Aorta (tissue), 5 donors: Measurements from ENCODE around the gene ATP9B. TPM values are rescaled to one million over a fixed set of nuclear protein-coding genes. Genes with fewer than 3 reads are reported as not detected.

Source experiments
- ATAC-seq: fragments of 200-7000 bp; cut with Tn5 transposase; one replicate; pipeline ENCODE4 v1.9.1; 2022; ENCODE audit warnings: moderate library complexity; ENCODE audit not compliant: low FRiP score
- DNase-seq, 2 donors: peaks; one replicate each; pipeline ENCODE4 v3.0.0-alpha.2; 2020
- H3K27ac ChIP-seq, 2 donors: one replicate each; pipeline ENCODE4 v1.5.1; 2013; ENCODE audit warnings: low read length in 2 of 2, mild to moderate bottlenecking in 2 of 2, moderate library complexity in 2 of 2, control low read depth in 1 of 2, inconsistent platforms in 1 of 2, low read depth in 1 of 2
- H3K27me3 ChIP-seq, 2 donors: one replicate each; pipeline ENCODE4 v1.6.1; 2013; ENCODE audit warnings: control low read depth in 1 of 2, low read length in 1 of 2, mild to moderate bottlenecking in 1 of 2, moderate library complexity in 1 of 2; ENCODE audit not compliant: insufficient read depth in 2 of 2, control insufficient read depth in 1 of 2
- H3K36me3 ChIP-seq, 2 donors: one replicate each; pipeline ENCODE4 v1.6.1; 2013; ENCODE audit warnings: control low read depth in 1 of 2, low read length in 1 of 2, mild to moderate bottlenecking in 1 of 2; ENCODE audit not compliant: insufficient read depth in 2 of 2, control insufficient read depth in 1 of 2
- H3K4me1 ChIP-seq, 2 donors: one replicate each; pipeline ENCODE4 v1.6.1; 2013; ENCODE audit warnings: low read length in 2 of 2, control low read depth in 1 of 2, mild to moderate bottlenecking in 1 of 2, moderate library complexity in 1 of 2; ENCODE audit not compliant: insufficient read depth in 2 of 2, control insufficient read depth in 1 of 2
- H3K4me3 ChIP-seq, 2 donors: one replicate each; pipeline ENCODE4 v1.5.1; 2013; ENCODE audit warnings: low read length in 2 of 2, control low read depth in 1 of 2, mild to moderate bottlenecking in 1 of 2
- H3K9me3 ChIP-seq: one replicate; pipeline ENCODE4 v1.6.1; 2013; ENCODE audit warnings: mild to moderate bottlenecking, low read length; ENCODE audit not compliant: control insufficient read depth
- WGBS, 2 donors: extraction: QIAGEN DNeasy Blood & Tissue Kit; methylation state at CpG; one replicate each; pipeline ENCODE4 v1.1.7; 2013; 5-methylcytosine and 5-hydroxymethylcytosine counted together
- intact Hi-C, 2 donors: fragments of 100-400 bp; cut with DNase I; formaldehyde crosslinking; loops; one replicate each; pipeline versions ENCODE4 v1.14.2 to v1.15.0; 2022
- polyA plus RNA-seq, 2 donors: library from polyadenylated mRNA; stranded (reverse); fragments of 200-250 nt; gene quantifications; one replicate each; pipeline ENCODE4 v1.2.3, GENCODE V29; 2013
- total RNA-seq, 2 donors: library from RNA; stranded (reverse); fragmentation: NEBNext Ultra II Directional; extraction: Animal tissue kit (Norgen Biotek cat#: 25700); gene quantifications; one replicate each; pipeline ENCODE4 v1.2.1, GENCODE V29; 2021
- donor health status: healthy with polysubstance abuse.
- donor health status: Bipolar disorder and iron deficiency.
- donor health status: DM: no; HTN: no; CAD: no.
- donor health status: DM: no; HTN: no; CAD: no.
- donor health status: DM: yes; HTN: yes; CAD: no.

The ATP9B gene
- total and polyA plus RNA-seq, 4 donors = 2.3 to 55.3 (median 30.5) TPM

GRCh38 chr18:79092874-79093273, 23.7 kb downstream of the ATP9B start:
- ATAC-seq = no peak
- Histone ChIP-seq H3K27me3 (no peaks in the 10 kb centered on the region), H3K4me1 (peaks cover 0 to 2% of the 10 kb centered on the region in 2 donors), H3K36me3 (no peaks in the 10 kb centered on the region), H3K4me3 (no peak overlapping the region), H3K27ac (no peak overlapping the region), H3K9me3 (no peaks in the 10 kb centered on the region)
- no peak for DNase-seq
- 68 to 73% methylated on average over 3 of the region's 3 CpGs for WGBS, 2 donors
- intact Hi-C loops = no loop called here

- Histone ChIP-seq H3K27ac (no peak overlapping the region), H3K4me1 (peaks cover 0 to 2% of the 10 kb centered on the region in 2 donors), H3K27me3 (no peaks in the 10 kb centered on the region), H3K9me3 (no peaks in the 10 kb centered on the region), H3K4me3 (no peak overlapping the region), H3K36me3 (no peaks in the 10 kb centered on the region)
- intact Hi-C loops = no loop called here
- 81 to 90% methylated on average over 3 of the region's 3 CpGs for WGBS, 2 donors
- no peak for DNase-seq
- no peak for ATAC-seq
Measured at GRCh38 chr18:79093986-79094385, 24.8 kb downstream of the ATP9B start.

- Histone ChIP-seq H3K4me1 (peaks cover 0 to 2% of the 10 kb centered on the region in 2 donors), H3K4me3 (no peak overlapping the region), H3K36me3 (no peaks in the 10 kb centered on the region), H3K9me3 (no peaks in the 10 kb centered on the region), H3K27ac (no peak overlapping the region), H3K27me3 (no peaks in the 10 kb centered on the region)
- intact Hi-C loops = no loop called here
- WGBS, 2 donors = 11 to 38% methylated on average over 1 of the region's 1 CpG
- ATAC-seq = no peak
- DNase-seq = no peak
Measured at GRCh38 chr18:79095216-79095615, 26.0 kb downstream of the ATP9B start.

- Histone ChIP-seq H3K4me3 (no peak overlapping the region), H3K27me3 (no peaks in the 10 kb centered on the region), H3K27ac (no peak overlapping the region), H3K36me3 (no peaks in the 10 kb centered on the region), H3K9me3 (no peaks in the 10 kb centered on the region), H3K4me1 (no peaks in the 10 kb centered on the region)
- WGBS, 2 donors = 85 to 96% methylated on average over 2 of the region's 2 CpGs
- ATAC-seq (no peak), DNase-seq (no peak)
- intact Hi-C loops = no loop called here
Measured at GRCh38 chr18:79100944-79101343, 31.8 kb downstream of the ATP9B start.

GRCh38 chr18:79102886-79103285, 33.7 kb downstream of the ATP9B start:
- no peak overlapping the region for H3K4me3 ChIP-seq
- 96 to 98% methylated on average over 5 of the region's 5 CpGs for WGBS, 2 donors

GRCh38 chr18:79104137-79104536, 34.9 kb downstream of the ATP9B start:
- ATAC-seq (no peak), DNase-seq (no peak)
- Histone ChIP-seq H3K4me1 (peaks cover 0 to 5% of the 10 kb centered on the region in 2 donors), H3K27ac (no peak overlapping the region), H3K36me3 (no peaks in the 10 kb centered on the region), H3K4me3 (no peak overlapping the region), H3K9me3 (no peaks in the 10 kb centered on the region), H3K27me3 (no peaks in the 10 kb centered on the region)
- 87 to 91% methylated on average over 2 of the region's 2 CpGs for WGBS, 2 donors
- intact Hi-C loops = no loop called here

More at GRCh38 chr18:79102886-79103285, 33.7 kb downstream of the ATP9B start:
- no peak overlapping the region for H3K27ac ChIP-seq
- H3K27me3 ChIP-seq = no peaks in the 10 kb centered on the region
- intact Hi-C loops = no loop called here
- DNase-seq = no peak
- H3K9me3 ChIP-seq = no peaks in the 10 kb centered on the region
- no peak for ATAC-seq
- peaks cover 0 to 5% of the 10 kb centered on the region in 2 donors for H3K4me1 ChIP-seq
- no peaks in the 10 kb centered on the region for H3K36me3 ChIP-seq

- no peak overlapping the region for H3K4me3 ChIP-seq
- no peaks in the 10 kb centered on the region for H3K36me3 ChIP-seq
- H3K27ac ChIP-seq = no peak overlapping the region
- no peak for DNase-seq
- no peak for ATAC-seq
- peaks cover 0 to 5% of the 10 kb centered on the region in 2 donors for H3K4me1 ChIP-seq
- intact Hi-C loops = no loop called here
- no peaks in the 10 kb centered on the region for H3K27me3 ChIP-seq
- 89 to 94% methylated on average over 6 of the region's 6 CpGs for WGBS, 2 donors
- H3K9me3 ChIP-seq = no peaks in the 10 kb centered on the region
Measured at GRCh38 chr18:79105455-79105854, 36.3 kb downstream of the ATP9B start.

GRCh38 chr18:79106084-79106483, 36.9 kb downstream of the ATP9B start:
- H3K27me3 ChIP-seq = no peaks in the 10 kb centered on the region
- intact Hi-C loops = no loop called here
- peaks cover 0 to 5% of the 10 kb centered on the region in 2 donors for H3K4me1 ChIP-seq
- H3K27ac ChIP-seq = no peak overlapping the region
- no peaks in the 10 kb centered on the region for H3K9me3 ChIP-seq
- ATAC-seq (no peak), DNase-seq (no peak)
- no peaks in the 10 kb centered on the region for H3K36me3 ChIP-seq
- no peak overlapping the region for H3K4me3 ChIP-seq
- whole genome bisulfite sequencing, 2 donors = 76 to 84% methylated on average over 5 of the region's 5 CpGs

GRCh38 chr18:79107886-79108285, 38.7 kb downstream of the ATP9B start:
- Histone ChIP-seq H3K4me3 (no peak overlapping the region), H3K27me3 (no peaks in the 10 kb centered on the region), H3K4me1 (peaks cover 0 to 5% of the 10 kb centered on the region in 2 donors), H3K36me3 (no peaks in the 10 kb centered on the region), H3K9me3 (no peaks in the 10 kb centered on the region), H3K27ac (no peak overlapping the region)
- intact Hi-C loops = no loop called here
- ATAC-seq (no peak), DNase-seq (no peak)
- WGBS, 2 donors = 91 to 92% methylated on average over 4 of the region's 4 CpGs
